Retina (tissue), 1 donor: Measurements from ENCODE around the gene NLRP11.
A peak's percentile ranks its signal among the peaks of the same experiment; 100 is the strongest.

Source experiments
- DNase-seq: peaks from one replicate; pipeline ENCODE4 v3.0.0-alpha.2; 2016

Gene NLRP11

DNA sequence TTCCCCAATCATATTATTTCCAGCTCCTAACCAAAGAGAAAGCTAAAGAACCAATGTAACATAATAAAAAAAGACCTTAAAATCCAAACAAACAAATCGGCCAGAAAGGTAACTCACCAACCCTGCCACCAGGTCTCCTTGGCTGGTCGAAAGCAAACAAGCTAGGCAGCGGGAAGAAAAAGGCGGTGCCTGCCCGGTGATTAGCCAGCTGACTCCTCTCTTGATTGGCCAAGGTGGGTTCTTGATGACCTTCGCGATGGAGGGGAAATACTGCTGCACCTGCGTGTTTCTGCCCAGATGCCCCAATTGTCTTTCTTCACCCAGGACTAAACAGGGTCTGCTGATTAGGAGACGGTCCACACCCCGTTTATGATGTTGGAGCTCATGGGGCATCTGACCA is at the start of gene NLRP11:
NLRP11 (minus strand) TSS at position 154 of the 400 bp plus-strand sequence. CDS start 13,825 bp downstream, outside the sequence.
- no peak for DNase-seq

DNA sequence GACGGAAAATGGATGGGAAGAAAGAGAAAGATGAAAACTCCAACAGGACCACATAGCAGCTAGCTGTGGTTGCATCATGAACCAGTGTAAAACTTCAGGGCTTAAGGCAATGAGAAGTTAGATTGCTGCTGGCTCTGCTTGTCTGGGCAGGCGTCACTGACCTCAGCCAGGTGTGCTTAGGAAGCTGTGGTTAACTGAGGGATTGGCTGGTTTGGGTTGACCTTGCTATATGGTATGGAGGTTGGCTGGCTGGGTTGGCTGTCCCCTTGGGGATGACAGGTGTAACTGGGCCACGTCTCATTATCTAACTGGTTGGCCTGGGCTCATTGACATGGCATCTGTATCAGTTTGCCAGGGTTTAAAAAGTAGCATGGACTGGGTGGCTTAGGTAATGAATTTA is 45.4 kb upstream of the NLRP11 start:
- DNase-seq = no peak

DNA sequence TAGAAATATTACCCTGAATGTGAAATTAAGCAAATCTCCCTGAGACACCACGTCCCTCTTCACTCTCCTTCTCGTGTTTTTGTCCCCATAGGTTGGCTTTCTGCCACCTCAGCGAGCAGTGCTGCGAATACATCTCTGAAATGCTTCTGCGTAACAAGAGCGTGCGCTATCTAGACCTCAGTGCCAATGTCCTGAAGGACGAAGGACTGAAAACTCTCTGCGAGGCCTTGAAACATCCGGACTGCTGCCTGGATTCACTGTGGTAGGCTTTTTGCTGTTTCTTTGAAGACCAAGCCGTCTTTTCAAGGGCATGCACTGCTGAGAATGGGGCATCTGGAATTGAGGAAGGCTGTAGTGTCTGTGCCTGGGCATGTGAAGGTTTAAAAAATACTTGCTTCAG is 38.9 kb upstream of the NLRP11 start:
- DNase-seq = no peak

DNA sequence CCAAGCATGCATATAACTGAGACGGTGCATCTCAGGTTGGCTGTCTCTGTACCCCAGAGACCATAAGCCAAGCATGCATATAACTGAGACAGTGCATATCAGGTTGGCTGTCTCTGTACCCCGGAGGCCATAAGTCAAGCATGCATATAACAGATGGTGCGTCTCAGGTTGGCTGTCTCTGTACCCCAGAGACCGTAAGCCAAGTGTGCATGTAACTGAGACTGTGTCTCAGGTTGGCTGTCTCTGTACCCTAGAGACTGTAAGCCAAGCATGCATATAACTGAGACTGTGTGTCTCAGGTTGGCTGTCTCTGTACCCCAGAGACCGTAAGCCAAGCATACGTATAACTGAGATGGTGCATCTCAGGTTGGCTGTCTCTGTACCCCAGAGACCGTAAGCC is 35.3 kb upstream of the NLRP11 start:
- DNase-seq = no peak

DNA sequence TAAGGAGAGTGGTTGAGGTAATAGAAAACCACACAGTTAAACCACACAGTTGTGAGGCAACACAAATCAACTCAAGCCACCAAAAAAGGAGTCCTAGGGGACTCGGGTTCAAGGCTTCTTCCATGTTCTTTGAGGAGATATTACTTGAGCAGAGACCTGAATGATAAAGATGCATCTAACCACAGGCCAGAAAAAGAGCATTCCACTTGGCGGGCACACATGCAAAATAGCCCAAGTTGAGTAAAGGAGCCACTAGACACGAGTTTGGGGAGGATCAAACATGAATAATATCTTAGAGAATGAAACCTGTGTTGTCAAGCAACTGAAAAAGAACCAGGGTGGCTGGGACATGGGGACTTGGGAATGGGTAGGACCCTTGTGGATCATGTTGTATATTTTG is 34.7 kb upstream of the NLRP11 start:
- DNase-seq = no peak

DNA sequence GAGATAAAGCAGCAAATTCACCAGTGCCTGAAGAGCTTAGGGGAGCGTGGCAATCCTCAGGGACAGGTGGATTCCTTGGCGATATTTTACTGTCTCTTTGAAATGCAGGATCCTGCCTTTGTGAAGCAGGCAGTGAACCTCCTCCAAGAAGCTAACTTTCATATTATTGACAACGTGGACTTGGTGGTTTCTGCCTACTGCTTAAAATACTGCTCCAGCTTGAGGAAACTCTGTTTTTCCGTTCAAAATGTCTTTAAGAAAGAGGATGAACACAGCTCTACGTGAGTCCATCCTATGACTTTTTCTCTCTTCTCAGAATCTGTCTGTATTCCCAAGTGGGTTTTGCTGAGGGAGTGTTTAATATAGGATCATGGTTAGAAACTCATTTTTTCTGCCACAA is 27.2 kb upstream of the NLRP11 start:
- DNase-seq = no peak

DNA sequence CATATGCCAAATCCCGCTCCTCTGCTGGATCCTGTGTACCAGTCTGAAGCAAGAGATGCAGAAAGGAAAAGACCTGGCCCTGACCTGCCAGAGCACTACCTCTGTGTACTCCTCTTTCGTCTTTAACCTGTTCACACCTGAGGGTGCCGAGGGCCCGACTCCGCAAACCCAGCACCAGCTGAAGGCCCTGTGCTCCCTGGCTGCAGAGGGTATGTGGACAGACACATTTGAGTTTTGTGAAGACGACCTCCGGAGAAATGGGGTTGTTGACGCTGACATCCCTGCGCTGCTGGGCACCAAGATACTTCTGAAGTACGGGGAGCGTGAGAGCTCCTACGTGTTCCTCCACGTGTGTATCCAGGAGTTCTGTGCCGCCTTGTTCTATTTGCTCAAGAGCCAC is 26.6 kb upstream of the NLRP11 start:
- no peak for DNase-seq

DNA sequence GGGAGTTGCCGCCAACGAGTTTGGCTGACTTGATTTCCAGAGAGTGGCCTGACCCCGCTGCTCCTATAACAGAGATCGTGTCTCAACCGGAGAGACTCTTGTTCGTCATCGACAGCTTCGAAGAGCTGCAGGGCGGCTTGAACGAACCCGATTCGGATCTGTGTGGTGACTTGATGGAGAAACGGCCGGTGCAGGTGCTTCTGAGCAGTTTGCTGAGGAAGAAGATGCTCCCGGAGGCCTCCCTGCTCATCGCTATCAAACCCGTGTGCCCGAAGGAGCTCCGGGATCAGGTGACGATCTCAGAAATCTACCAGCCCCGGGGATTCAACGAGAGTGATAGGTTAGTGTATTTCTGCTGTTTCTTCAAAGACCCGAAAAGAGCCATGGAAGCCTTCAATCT is 26.2 kb upstream of the NLRP11 start:
- no peak for DNase-seq

DNA sequence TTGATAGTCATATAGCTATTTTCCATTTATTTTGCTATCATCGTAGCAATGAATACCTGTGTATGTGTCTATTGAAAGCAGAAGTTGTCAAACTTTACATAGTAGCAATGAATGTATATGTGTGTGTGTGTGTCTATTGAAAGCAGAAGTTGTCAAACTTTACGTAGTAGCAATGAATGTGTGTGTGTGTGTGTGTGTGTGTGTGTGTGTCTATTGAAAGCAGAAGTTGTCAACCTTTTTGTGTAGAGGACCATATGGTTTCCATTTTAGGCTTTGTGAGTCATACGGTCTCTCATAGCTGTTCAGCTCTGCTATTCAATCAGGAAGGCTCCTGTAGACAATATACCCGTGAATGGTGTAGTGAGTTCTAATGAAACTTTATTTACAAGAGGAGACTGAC is 25.4 kb upstream of the NLRP11 start:
- DNase-seq = no peak

DNA sequence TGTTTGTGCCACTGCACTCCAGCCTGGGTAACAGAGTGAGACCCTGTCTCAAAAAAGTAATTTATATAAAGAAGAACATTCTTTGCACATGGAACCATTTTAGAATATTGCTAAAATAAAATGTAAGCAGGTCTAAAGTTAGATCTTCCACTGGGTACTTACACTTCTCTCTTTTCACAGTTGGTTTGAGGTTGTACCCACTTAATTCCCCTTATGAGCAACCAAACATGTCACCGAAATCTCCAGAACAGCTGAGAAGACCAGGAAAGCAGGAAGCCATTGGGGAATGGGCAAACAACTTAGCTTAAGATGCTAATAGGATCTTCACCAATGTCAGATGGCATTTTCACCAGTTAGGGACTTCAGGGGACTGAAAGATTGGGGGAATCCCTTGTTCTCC is 23.4 kb upstream of the NLRP11 start:
- DNase-seq = no peak

DNA sequence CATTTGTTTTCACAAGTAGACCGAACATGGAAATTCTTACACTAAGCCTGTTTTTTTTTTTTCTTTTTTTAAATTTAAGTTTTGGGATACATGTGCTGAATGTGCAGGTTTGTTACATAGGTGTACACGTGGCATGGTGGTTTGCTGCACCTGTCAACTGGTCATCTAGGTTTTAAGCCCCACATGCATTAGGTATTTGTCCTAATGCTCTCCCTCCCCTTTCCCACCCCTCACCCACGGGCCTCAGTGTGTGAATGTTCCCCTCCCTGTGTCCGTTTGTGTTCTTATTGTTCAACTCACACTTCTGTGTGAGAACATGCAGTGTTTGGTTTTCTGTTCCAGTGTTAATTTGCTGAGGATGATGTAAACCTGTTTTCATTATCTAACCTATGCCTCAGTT is 7.1 kb upstream of the NLRP11 start:
- DNase-seq = no peak

DNA sequence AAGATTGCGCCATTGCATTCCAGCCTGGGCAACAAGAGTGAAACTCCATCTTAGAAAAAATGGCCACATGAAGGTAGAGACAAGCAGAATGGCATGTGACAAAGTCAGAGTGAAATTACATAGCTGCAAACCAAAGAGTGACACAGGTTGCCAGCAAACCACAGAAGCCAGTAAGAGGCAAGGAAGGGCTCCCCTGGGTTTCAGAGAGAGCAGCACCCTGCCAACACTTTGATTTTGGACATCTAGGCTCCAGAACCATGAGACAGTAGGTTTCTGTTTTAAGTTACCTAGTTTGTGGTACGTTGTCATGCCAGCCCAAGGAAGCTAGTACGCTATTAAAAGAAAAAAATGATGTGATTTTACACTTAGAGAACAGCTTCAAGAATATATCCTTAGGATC is 6.5 kb upstream of the NLRP11 start:
- DNase-seq = no peak

DNA sequence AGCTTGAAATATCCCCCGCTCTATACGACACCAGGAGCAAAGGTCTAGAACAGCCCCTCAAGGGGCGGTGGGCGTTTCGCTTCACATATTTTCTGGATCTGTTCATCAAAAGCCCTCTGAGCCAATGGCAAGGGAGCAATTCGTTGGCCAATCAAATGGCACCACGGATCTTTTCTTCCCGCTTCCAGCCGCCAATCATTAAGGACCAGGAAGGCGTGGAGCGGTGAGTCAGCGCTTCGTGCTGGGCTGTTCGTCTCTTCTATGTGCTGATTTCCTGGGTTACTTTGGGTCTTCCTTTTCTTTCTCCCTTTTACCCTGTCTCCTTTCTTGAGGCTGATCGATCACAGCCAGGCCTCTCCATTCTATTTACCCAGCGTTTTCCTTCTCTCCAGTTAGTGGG is 4.5 kb upstream of the NLRP11 start, which contains the start of gene NLRP4:
NLRP4 (plus strand) TSS at position 201 of the 400 bp plus-strand sequence. CDS start 15,541 bp downstream, outside the sequence.
- DNase-seq = no peak

DNA sequence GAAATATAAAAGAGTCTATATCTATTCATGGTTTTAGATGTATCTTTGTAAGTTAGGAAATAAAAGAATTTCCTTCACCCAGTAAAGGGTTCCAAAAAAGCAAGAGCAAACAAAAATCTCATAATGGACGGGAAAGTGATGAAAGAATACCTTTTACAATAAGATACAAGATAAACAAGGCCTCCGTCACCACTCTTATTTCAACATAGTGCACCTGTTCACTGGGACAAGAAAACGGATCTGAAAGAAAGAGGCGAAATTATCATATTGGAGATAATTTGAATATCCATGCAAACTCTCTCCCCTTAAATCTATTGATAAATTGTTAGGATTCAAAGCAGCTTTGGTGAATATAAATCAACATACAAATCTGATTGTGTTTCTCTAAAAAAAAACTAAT is 877 bp upstream of the NLRP11 start:
- DNase-seq = no peak

DNA sequence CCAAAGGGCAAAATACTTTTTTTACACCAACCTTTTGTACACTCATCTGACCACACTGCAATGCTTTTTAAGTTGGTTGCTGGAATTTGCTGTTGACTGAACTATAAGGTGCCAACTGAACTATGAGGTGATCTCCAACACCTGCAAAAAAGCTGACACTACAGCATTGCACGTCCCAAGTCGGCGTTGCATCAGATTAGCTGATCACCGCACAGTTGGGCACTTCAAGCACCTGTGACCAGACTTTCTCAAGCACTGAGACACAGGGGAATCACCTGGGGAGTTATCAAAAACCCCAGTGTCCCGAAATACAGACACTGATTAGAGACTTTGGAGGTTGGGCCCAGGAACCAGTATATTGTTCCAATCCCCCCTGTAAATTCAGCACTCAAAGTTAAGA is 1.1 kb downstream of the NLRP11 start:
- no peak for DNase-seq

DNA sequence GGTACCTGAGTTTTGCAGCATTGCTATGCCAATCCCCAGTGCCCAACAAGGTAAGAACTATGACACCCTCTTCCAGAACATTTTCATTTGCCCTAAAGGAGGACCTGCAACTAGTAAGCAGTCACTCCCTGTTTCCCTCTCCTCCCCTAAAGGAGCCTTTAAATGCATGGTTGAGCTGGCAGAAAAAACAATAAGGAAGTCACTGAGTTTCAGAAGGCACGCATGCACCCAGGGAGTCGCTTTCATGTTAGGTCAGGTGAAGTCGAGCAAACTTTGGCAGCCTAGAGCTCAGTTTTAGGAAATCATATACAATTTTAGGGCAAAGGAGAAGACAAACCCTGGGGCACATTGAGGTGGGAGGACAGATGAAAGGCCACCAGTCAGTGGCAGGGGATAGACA is 11.8 kb downstream of the NLRP11 start:
- no peak for DNase-seq

DNA sequence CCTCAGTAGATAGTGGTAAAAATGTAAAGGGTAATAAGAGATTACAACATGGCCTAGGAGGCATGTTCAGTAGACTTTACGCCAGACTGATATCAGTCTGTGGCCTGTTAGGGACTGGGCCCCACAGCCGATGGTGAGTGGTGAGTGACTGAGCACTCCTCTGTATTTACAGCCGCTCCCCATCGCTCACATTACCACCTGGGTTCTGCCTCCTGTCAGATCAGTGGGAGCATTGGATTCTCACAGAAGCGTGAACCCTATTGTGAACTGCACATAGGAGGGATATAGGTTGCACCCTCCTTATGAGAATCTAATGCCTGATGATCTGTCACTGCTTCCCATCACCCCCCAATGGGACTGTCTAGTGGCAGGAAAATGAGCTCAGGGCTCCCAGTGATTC is 17.9 kb downstream of the NLRP11 start:
- DNase-seq = no peak

DNA sequence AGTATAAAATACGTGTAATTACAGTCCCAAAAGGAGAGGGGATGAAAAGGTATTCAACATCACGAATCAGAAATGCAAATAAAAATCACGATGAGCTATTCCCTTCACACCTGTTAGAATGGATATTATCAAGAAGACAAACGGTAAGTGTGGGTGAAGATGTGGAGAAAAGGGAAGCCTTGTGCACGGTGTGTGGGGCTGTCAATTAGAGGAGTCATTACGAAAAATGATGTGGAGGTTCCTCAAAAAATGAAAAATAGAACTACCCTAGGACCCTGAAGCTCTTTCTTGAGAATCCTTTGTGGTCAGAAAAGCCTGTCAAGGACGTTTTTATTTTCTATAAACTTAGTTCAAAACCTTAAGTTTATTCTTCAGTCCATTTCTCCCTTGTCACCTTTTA is 19.4 kb downstream of the NLRP11 start:
- no peak for DNase-seq

DNA sequence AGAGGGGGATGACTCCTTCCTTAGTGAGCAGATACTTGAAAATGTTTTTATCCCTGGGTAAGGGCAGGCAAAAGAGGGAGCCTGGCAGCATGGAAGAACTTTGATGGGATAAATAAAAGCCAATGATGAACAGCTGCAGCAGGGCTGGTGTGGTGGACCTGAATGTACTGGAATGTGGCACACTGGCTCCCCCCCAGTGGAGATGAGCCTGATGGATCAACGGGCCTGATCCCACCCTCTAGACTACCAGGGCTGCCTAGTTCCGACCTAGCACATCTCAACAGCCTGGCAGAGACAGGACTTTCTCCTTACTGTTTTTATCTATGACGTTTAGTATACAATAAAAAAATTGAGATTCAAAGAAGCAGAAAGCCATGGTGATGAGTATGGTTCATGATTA is 20.5 kb downstream of the NLRP11 start:
- no peak for DNase-seq

DNA sequence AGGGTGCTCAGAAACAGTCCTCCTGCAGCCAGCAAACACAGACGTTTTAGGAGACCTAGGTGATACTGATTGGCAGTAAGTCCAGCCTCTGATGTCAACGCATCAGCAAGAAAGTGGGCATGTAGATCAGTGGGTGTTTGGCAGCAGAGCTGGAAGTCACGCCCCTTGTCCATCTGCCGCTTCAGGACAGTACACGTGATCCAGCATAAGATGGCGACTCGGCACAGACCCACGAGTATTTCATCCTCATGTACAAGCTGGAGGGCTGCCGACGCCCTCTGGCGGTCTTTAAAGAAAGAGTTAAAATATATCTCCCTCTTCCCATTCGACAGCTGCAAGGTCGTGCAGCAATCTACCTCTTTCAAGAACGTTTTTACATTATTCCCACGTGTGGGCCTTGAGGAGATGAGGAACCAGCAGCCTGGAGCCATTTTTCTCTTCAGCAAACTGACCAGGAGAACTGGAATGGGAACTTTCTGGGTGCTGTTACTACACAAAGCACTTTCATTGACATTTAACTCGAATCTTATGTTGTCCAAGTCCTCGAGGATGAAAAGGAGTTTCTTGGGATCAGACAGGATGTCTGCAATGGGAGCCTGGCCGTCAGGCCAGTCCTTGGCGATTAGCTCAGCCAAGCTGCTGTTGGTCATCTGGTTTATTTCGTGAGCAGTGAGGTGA is 22.3 kb downstream of the NLRP11 start:
- DNase-seq = peak; percentile 1

DNA sequence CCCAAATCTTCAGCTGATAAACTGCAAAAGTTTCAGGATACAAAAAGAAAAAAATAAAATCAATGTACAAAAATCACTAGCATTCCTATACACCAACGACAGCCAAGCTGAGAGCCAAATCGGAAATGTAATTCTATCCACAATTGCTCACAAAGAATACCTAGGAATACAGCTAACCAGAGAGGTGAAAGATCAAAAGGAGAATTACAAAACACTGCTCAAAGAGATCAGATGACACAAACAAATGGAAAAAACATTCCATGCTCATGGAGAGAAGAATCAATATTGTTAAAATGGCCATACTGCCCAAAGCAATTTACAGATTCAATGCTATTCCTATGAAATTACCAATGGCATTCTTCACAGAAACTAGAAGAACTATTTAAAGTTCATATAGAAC is 29.5 kb downstream of the NLRP11 start:
- no peak for DNase-seq

DNA sequence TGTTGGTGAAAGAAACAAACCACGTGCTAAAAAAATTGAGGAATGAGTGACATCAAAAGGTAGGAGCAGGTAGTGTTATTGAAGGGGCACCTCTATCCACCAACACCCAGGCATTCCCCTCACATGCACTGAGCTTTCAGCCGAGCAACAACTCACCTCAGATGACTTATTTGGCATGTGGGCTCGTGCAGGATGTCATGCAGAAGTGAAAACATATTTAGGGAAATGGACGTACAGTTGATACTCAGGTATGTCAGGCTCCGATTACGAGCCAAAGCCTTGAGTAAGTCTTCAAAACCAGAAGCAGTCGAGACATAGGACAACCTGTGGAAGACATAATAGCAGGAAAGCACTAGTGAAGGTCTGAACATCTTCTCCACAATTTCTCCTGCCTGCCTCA is 30.4 kb downstream of the NLRP11 start:
- DNase-seq = no peak

DNA sequence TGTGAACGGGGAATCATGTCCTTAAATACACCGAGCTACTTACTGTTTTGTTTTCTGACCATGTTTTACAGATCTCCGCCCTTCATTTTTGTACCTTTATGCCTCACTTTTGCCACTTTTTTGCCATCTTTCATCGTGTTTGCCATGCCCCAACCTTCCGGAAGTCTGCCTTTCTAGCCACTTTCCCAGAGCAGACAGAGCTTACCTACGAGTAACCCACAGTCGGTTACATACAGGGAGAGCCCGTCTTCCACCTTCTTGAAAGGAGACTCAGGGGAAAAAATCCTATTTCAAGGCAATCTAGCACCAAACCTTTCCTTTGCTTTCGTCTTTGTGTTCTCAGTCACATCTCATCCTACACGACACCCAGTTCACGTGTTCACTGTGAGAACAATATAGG is 36.8 kb downstream of the NLRP11 start:
- DNase-seq = no peak

DNA sequence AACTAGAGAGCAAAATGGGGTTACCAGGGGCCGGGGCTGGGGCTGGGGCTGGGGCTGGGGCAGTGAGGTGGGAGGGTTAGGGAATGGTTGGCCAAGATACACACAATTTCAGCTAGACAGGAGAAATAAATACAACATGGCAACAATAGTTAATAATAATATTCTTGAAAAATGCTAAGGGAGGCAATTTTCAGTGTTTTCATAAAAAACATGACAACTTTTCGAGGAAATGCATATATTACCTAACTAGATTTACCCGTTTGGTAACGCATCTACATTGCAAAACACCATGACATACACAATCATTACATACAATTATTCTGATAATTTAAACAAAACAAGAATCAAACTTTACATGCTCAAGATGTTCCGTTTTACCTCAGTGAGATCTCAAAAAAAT is 50.7 kb downstream of the NLRP11 start:
- no peak for DNase-seq

DNA sequence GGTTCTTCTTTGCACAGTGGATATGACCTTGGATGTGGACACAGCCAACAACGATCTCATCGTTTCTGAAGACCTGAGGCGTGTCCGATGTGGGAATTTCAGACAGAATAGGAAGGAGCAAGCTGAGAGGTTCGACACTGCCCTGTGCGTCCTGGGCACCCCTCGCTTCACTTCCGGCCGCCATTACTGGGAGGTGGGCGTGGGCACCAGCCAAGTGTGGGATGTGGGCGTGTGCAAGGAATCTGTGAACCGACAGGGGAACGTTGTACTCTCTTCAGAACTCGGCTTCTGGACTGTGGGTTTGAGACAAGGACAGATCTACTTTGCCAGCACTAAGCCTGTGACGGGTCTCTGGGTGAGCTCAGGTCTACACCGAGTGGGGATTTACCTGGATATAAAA is 53.5 kb downstream of the NLRP11 start:
- DNase-seq = no peak

DNA sequence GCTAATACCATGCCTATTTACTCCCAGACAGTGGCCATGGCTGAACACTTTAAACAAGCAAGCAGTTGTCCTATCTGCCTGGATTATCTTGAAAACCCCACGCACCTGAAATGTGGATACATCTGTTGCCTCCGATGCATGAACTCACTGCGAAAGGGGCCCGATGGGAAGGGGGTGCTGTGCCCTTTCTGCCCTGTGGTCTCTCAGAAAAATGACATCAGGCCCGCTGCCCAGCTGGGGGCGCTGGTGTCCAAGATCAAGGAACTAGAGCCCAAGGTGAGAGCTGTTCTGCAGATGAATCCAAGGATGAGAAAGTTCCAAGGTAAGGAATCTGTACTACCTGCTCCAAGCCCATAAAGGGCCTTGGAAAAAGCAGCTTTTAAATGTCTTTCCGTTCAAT is 54.3 kb downstream of the NLRP11 start:
- no peak for DNase-seq
